Nasal cavity respiratory epithelium epithelial cell of viscerocranial mucosa (primary cell): ENCODE data around the gene HCST. TPM values are rescaled to one million over a fixed set of nuclear protein-coding genes. Genes with fewer than 3 reads are reported as not detected.

Experiments
- total RNA-seq: library from RNA; depleted of rRNA; stranded (reverse); fragments of >200 nt; gene quantifications from 2 replicates; pipeline ENCODE4 v1.2.3, GENCODE V29; 2014

Gene HCST, protein sequence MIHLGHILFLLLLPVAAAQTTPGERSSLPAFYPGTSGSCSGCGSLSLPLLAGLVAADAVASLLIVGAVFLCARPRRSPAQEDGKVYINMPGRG
- total RNA-seq = 0.14 TPM in 1 of 2 replicates, not detected in the other

GRCh38 chr19:35901854-35902661, at the start of gene HCST:
TSS of gene HCST (plus strand) at chr19:35902529. CDS start at chr19:35902594, 65 bp downstream.

GRCh38 chr19:35856546-35857149, 45.7 kb upstream of the HCST start, which contains the start of gene KIRREL2:
TSS of gene KIRREL2 (plus strand) at chr19:35856911. CDS start at chr19:35857120, 209 bp downstream.

DNA sequence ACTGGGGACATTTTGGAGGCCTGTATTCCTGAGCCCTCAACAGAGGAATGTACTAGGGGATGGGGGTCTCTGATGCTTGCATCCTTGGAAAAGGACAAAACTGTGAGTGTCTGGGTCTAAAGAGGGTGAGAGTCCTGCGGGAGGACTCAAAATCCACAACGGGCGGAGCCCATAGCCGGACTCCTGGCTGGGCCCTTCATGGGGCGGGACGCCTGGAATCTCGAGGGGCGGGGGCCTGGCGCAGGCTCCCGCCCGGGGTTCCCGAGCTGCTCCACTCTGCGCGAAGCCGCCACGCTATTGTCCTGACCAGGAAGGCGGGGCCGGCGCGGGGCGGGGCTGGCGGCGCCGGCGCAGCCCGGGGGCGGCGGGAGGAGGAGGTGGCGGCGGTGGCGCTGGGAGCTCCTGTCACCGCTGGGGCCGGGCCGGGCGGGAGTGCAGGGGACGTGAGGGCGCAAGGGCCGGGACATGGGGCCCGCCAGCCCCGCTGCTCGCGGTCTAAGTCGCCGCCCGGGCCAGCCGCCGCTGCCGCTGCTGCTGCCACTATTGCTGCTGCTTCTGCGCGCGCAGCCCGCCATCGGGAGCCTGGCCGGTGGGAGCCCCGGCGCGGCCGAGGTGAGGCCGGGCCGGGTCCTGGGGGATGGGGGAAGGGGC, 34.0 kb upstream of the HCST start, which contains the start of gene APLP1:
Gene APLP1 (plus strand): TSS at position 403 of the 651 bp plus-strand sequence. CDS start 63 bp downstream, at position 466.

GRCh38 chr19:35908010-35908441, 5.7 kb downstream of the HCST start, which contains the start of gene TYROBP:
TSS of gene TYROBP (minus strand) at chr19:35908295. CDS start at chr19:35908228, 67 bp downstream.

DNA sequence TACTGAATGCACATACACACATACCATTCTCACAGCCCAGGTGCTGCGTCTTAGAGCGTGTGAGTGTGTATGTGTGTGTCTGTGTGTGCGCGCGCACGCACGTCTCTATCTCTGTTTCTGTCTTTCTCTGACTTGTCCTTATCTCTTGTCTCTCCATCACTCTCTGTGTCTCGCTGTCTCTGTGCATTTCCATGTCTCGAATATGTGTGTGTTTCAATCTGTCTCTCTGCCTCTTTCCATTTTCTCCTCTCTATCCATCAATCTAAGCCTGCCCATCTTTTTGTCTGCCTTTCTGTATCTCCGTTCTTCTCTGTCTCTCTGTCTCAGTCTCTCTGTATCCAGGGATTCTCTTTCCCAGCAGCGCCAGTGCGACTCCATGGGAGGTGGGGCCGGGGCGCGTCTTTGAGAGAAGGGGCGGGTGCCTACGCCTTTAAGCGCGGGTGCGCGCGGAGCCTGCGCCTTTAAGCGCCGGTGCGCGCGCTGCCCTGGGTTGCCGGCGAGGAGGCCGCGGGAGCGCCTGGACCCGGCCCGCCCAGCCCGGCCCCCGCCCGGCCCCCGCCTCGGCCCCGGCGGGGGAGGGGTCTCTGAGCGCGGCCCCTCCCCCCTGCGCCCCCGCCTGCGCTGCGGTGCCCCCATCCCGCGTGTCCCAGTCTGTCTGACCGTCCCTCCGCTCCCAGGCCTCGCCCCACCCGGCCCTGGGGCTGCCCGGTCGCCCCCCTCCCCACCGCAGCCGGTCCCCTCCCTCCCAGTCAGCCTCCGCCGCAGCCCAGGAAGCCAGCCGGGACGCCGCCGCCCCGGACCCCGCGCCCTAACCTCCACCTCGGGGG, 33.8 kb downstream of the HCST start, which contains the start of gene LRFN3:
Gene LRFN3 (plus strand): TSS at position 464 of the 827 bp plus-strand sequence. CDS start 3,052 bp downstream, outside the sequence.

Other genes with a start within 250 kb of the HCST start
- not detected in 2 replicates for gene UPK1A, start 236.0 kb upstream of the HCST start, total RNA-seq
- gene ZBTB32, start 198.0 kb upstream of the HCST start, total RNA-seq = not detected in 2 replicates
- 4.1 and 21.1 TPM in 2 replicates for gene KMT2B, start 184.5 kb upstream of the HCST start, total RNA-seq
- gene IGFLR1, start 160.1 kb upstream of the HCST start, total RNA-seq = under 0.01 and 0.43 TPM in 2 replicates
- 9.1 and 12.6 TPM in 2 replicates for gene U2AF1L4, start 157.1 kb upstream of the HCST start, total RNA-seq
- gene PSENEN, start 156.9 kb upstream of the HCST start, total RNA-seq = 14.9 and 15.7 TPM in 2 replicates
- 5.8 and 7.3 TPM in 2 replicates for gene LIN37, start 154.0 kb upstream of the HCST start, total RNA-seq
- gene HSPB6, start 145.5 kb upstream of the HCST start, total RNA-seq = under 0.01 and 0.28 TPM in 2 replicates
- gene PROSER3, start 144.4 kb upstream of the HCST start, total RNA-seq = 2.1 and 5.7 TPM in 2 replicates
- gene ARHGAP33, start 127.0 kb upstream of the HCST start, total RNA-seq = 0.57 TPM in 1 of 2 replicates, not detected in the other
- not detected in 2 replicates for gene PRODH2, start 89.7 kb upstream of the HCST start, total RNA-seq
- gene NPHS1, start 50.0 kb upstream of the HCST start, total RNA-seq = not detected in 2 replicates
- not detected in 2 replicates for gene KIRREL2, start 45.6 kb upstream of the HCST start, total RNA-seq
- 0.64 TPM in 1 of 2 replicates, not detected in the other for gene APLP1, start 34.0 kb upstream of the HCST start, total RNA-seq
- gene NFKBID, start 2.0 kb upstream of the HCST start, total RNA-seq = 3.4 and 3.6 TPM in 2 replicates
- gene TYROBP, start 5.8 kb downstream of the HCST start, total RNA-seq = not detected in 2 replicates
- 2.4 and 6.5 TPM in 2 replicates for gene LRFN3, start 33.8 kb downstream of the HCST start, total RNA-seq
- gene SDHAF1, start 92.7 kb downstream of the HCST start, total RNA-seq = 7.5 and 16.1 TPM in 2 replicates
- 1.4 and 5.2 TPM in 2 replicates for gene SYNE4, start 106.3 kb downstream of the HCST start, total RNA-seq
- 12.0 and 15.4 TPM in 2 replicates for gene ALKBH6, start 111.7 kb downstream of the HCST start, total RNA-seq
- gene CLIP3, start 130.3 kb downstream of the HCST start, total RNA-seq = 0.36 TPM in 1 of 2 replicates, not detected in the other
- gene THAP8, start 151.8 kb downstream of the HCST start, total RNA-seq = 2.4 and 2.8 TPM in 2 replicates
- 0.28 and 0.68 TPM in 2 replicates for gene WDR62, start 152.4 kb downstream of the HCST start, total RNA-seq
- gene OVOL3, start 208.6 kb downstream of the HCST start, total RNA-seq = not detected in 2 replicates
- gene POLR2I, start 212.3 kb downstream of the HCST start, total RNA-seq = 63.3 and 89.9 TPM in 2 replicates
- gene TBCB, start 212.9 kb downstream of the HCST start, total RNA-seq = 102 and 103 TPM in 2 replicates
- gene CAPNS1, start 237.5 kb downstream of the HCST start, total RNA-seq = 258 and 283 TPM in 2 replicates
- gene COX7A1, start 249.9 kb downstream of the HCST start, total RNA-seq = not detected in 2 replicates